Measurements from ENCODE around the gene ZFAND2B.

ZFAND2B gene

DNA sequence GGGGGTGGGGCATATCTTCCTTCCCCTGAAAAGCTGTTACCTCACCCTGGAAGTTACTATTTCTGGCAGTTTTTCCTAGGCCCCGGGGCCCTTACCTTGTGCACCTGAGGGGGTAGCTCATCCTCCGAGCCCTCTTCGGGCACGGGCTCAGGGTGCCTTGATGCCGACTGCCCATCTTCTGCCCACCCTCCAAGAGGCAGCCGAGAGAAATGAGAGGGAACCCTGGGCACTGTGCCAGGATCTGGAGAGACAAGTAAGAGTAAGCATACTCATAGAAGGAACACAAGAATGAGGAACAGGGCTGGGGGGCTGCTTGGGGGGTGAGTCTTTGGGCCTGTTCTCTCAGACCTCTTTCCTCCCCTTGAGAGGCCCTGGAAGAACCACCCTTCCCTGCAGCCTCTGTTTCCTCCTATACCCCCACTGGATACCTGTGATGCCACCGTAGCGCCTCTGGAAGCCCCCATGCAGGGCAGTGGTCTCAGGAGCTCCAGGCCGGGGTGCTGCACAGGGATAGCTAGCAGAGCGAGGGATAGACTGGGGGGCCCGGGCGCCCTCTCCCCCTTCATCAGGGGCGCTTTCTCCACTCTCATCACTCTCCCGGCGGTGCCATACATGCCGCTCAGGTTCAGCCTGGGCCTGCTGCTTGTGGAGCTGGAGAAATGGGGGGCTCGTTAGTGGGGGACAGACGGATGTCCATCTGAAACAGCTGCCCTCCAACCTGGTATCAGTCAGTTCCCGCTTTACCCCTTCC is 14.2 kb downstream of the ZFAND2B start:
- no peak for DNase-seq (ENCODE audit: low spot score)

DNA sequence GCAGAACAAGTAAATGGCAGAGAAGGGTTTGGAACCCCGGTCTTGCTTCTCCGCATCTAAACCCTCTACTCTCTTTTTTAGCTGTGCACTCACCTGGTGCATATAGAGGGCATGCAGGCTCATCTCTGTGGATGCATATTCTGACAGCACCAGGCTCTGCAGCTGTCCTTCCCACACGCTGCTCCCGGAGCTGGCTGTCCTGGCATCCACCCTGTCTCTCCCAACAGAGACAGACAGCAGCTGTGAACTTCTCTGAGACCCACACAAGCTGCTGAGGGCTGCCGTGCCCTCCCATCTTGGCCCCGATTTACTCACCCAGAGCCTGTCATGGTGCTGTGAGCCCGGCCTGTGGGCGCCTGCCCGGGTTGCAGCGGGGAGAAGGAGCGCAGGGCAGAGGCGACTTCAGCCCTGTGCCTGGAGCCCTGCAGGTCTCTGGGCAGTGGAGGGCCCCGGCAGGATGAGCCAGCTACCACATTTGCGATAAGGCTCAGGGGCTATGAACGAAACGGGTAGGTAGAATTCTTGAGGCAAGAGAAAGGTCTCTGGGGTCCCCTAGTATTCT is 15.5 kb downstream of the ZFAND2B start:
- DNase-seq (ENCODE audit: low spot score): no peak

DNA sequence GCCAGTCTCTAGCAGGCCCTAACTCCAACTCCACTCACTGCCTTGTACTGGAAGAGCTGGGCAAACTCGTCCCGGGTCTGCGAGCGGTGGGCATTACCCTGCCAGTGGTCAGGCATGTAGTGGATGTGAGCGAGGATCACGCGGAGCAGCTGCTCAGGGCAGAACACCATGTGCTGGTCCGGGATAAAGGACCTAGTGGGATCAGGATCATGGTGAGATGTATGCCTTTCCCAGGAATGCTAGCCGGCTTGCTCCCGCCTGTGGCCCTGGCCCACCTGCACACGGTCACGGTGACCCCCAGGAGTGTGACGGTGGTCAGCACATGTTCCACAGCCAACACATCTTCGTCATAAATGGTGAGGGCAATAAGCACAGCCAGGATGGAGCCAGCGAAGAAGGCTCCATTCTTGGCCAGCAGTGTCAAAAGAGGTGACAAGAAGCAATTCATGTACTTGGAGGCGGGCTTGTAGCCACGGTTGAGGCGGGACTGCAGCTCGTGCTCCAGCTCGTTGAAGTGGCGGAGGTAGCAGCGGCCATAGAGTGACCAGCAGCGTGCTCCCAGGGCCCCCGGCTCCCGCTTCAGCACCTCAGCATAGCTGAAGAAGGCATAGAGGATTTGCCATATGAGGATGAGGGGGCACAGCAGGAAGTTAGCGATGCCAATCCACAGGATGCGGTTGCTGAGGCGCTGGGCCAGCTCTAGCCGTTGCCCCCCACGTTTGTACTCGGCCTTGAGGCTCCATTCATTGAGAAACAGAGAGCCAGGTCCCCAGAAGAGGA is 17.4 kb downstream of the ZFAND2B start:
- DNase-seq (ENCODE audit: low spot score): no peak

DNA sequence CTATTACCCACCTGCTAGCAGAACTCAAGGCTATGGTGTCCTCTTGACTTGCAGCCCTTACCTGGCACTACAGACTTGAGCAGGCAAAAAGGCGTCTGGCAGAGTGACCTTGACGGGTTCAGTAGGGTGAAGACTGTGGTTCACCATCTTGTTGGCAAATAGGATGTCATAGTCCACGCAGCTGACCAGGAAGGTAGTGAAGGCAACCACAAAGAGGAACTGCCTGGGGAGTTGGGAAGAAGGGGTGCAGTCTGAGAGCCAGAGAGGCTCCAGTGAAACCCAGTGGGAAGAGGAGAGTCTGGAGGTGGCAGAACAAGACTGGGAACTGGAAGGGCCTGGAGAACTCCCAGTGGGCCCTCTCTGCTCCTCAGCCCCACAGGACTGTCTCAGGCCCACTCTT is 18.8 kb downstream of the ZFAND2B start:
- no peak for DNase-seq (ENCODE audit: low spot score)

DNA sequence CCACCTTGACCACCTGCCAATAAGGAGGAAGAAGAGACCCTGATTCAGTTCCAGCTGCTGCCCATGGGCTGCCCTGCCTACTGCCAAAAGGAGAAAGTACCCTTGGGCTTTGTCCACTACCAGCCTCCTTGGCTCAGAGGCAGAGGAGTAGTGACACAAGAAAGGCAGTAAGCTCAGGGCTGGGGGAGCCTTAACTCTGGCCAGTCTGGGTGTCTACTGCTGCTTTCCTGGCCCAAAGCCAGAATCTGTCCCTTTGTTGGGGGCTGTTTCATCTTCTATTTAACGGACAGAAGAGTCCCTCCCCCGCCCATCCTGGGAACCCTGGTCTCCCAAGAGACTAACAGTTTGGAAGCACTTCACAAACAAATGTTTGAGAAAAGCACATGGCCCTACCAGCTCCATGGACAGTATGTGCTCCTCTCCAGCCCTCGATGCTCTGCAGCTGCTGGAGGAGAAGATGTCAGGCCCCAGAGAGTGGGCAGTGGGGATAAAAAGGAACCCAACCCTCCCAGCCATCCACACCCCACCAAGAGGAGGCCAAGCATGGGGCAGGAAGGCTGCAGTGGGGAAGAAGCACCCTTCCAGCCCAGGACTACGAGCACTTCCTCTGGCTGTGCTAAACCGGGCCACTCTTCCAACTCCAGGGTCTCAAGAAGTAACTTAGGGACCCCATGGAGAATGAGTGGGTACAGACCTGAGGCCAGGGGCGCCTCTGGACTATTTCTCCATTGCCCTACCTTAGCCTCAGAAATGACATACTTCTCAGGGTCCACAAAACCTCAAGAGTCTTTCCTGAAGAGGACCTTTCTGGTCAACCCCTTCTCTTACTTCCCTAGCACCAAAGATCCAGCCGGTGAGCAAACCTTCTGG is 21.7 kb downstream of the ZFAND2B start:
- DNase-seq (ENCODE audit: low spot score): peak; percentile 26

DNA sequence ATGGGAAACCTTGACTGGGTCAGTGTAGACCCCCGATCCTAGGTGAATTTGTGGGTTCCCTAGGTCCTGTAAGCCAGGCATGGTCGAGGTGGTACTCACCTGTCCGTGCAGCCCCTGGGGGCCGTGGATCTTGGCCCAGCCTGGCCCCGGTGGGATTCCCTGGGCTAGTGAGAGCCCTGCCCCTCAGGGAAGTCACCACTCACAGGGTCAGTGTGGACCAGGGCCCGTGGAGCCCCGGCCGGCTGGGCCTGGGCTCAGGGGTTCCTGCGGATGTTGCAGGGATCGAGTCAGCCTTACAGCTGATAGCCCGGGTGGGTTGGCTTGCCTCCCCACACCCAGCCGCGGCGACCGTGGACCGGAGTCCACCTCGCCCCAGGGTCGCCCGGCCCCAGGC is 22.3 kb downstream of the ZFAND2B start:
- DNase-seq (ENCODE audit: low spot score): no peak

DNA sequence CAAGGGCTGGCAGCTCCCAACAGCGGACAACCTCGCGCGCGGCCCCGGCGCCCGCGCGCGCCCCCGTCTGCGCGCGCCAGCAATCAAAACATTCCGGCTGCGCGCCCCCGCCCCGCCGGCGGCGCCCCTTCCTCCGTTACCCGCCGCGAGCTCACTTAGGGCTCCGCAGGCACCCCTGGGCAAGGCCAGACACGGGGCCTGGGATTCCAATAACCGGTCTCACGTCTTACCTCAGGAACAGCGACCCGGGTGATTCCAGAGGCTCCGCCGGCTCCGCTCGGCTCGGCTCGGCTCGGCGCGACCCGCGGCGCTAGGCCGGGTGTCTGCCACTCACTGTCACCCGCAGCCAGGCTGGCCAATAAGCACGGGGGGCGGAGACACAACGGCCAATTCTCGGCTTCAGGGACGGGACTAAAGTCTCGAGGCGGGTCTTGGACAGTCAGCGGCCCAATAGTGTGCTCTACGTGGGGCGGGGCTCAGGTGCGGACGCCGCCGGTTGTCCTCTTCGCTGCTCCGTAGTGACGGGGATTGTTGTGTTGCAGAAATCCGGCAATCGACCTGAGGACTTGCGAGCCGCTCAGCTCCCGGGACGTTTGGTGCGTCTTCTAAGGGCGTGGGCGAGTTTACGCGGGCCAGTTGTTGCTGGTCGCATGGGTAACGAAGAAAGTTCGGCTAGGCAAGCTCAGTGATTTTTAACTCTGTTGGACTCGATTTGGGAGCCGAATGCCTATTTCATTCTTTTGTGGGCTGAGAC is 22.9 kb downstream of the ZFAND2B start, which contains the start of the genes ANKZF1 and ATG9A:
Gene ANKZF1 (plus strand): TSS at position 502 of the 754 bp plus-strand sequence. CDS start 452 bp downstream, outside the sequence.
Gene ATG9A (minus strand): TSS at position 332 of the 754 bp plus-strand sequence. CDS start 1,612 bp downstream, outside the sequence.
- DNase-seq (ENCODE audit: low spot score): peak; percentile 99

DNA sequence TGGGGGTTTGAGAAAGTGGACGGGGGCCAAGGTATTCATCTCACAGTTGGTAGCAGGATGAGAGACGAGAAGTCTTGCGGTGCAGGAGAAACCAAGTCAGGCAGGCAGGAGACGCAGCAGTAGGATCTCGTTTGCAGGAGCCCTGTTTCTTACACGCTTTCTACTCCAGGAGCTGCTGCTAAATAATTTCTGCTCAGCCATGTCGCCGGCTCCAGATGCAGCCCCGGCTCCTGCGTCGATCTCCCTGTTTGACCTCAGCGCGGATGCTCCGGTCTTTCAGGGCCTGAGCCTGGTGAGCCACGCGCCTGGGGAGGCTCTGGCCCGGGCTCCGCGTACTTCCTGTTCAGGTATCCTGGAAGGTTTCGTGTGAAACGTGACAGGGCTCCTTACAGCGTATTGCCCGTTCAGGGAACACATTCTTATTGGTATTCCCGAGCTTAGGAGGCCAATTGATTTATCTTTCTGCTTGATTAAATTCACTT is 23.5 kb downstream of the ZFAND2B start:
- peak; percentile 70 for DNase-seq (ENCODE audit: low spot score)

DNA sequence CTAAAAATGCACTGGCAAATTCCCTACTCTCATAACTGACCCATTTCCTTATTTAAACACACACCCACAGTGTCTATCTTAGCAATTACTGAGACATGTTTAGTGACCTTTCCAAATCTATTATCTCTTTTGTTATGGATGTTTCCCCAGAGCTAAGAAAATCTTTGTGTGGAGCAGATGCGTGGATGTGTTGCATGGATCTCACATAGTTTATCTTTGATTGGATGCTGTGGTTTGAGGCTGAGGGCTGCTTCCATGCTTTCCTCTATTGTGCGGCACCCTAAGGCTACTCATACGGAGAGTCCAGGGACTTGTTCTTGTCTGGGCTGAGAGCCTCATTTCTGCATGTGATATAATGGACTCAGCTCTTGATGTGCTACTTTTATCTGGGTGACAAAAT is 27.7 kb downstream of the ZFAND2B start:
- no peak for DNase-seq (ENCODE audit: low spot score)

DNA sequence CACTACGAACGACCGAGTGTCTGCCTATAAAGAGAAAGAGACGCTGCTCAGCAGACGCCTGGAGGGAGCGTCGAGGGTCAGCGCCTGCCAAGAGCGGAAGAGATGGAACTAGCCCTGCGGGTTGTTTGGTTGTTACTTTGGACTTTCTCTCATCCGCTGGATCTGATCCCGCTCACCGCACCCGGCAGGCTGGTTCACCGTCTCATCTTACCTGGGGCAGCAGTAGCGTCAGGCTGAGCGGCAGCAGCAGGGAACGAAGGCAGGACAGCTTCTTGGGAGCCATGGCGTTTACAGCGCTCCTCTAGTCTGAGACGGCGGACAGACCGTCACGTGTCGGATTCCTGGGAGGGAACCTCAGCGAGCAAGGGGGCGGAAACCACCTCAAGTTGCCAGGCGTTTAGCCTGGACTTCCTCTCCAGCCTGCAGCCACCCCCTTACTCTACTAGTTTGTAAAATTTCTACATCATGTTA is 36.7 kb downstream of the ZFAND2B start:
- no peak for DNase-seq (ENCODE audit: low spot score)

DNA sequence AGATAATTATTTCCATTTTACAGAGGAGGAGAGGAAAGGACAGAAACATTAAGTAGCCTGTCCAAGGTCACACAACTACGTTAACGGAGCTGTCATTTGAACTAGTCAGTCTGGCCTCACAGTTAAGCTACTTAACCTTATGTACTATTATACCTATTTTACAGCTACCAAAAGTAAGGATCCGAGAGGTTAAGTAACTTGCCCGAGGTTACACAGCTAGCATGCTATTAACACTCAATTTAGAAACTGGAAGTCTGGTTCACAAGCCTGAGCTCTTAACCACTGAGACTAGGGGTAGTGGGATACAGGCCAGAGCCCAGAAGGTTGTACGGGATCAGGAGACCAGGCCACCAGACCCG is 38.2 kb downstream of the ZFAND2B start:
- peak; percentile 33 for DNase-seq (ENCODE audit: low spot score)

DNA sequence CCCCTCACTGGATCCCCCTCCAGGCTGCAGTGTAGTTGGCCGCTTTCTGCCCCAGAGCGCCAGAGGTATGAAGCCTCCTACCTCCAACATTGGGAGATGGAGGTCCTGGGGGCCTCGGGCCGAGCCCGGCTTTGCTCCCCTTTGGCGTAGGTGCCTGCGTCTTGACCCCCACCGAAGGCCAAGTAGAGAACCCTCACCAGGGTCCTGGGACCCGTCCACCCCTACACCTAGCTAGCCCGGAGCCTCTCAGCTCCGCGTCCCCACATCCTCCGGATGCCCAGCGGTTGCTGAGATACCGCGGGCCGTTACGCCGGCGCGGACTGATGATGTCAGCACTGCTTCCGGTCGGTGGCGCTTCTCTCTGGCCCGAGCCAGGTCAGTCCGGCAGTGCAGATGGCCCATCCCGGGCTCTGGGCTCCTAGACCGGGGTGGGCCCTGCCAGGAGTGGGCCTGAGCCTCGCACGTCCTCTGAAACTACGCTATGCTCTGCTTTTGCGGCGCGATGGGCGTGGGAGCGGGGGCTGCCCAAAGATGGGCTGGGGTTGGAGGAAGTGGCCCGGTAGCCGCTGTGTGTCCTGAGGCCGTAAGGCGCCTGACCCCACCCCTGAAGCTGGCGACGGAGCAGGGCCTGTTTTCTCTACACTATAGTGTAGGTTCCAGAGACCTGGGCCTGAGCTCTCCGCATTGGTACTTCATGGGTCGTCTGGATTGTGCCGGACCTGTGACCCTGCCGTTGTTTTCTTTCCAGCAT is 38.7 kb downstream of the ZFAND2B start, which contains the start of the genes GLB1L and STK16:
Gene GLB1L (minus strand): TSS at position 297 of the 751 bp plus-strand sequence. CDS start 1,871 bp downstream, outside the sequence.
Gene STK16 (plus strand): TSS at position 332 of the 751 bp plus-strand sequence. CDS start 521 bp downstream, outside the sequence.
- DNase-seq (ENCODE audit: low spot score): peak; percentile 93

DNA sequence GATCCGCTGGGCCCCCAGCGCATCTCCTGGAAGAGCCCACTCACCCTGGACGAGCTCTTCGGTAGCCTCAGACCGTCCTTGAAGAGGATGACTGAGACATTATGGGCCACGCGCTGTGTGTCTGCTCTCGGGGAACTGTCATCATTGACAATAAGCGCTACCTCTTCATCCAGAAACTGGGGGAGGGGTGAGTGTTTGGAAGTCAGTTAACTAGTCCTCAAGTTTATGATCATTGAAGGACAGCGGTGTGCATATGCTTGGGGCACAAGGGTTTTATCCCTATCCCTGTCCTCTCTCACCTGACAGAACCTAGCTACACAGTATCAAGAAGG is 39.3 kb downstream of the ZFAND2B start:
- no peak for DNase-seq (ENCODE audit: low spot score)

DNA sequence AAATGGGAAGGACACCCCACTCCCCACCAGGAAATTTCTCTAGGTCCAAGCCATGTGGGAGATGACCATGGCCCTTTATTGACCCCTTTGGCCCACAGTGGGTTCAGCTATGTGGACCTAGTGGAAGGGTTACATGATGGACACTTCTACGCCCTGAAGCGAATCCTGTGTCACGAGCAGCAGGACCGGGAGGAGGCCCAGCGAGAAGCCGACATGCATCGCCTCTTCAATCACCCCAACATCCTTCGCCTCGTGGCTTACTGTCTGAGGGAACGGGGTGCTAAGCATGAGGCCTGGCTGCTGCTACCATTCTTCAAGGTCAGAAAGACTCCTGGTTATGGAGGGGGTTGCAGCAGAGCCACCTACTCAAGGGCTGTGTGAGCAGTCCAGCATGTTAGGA is 40.0 kb downstream of the ZFAND2B start:
- no peak for DNase-seq (ENCODE audit: low spot score)

DNA sequence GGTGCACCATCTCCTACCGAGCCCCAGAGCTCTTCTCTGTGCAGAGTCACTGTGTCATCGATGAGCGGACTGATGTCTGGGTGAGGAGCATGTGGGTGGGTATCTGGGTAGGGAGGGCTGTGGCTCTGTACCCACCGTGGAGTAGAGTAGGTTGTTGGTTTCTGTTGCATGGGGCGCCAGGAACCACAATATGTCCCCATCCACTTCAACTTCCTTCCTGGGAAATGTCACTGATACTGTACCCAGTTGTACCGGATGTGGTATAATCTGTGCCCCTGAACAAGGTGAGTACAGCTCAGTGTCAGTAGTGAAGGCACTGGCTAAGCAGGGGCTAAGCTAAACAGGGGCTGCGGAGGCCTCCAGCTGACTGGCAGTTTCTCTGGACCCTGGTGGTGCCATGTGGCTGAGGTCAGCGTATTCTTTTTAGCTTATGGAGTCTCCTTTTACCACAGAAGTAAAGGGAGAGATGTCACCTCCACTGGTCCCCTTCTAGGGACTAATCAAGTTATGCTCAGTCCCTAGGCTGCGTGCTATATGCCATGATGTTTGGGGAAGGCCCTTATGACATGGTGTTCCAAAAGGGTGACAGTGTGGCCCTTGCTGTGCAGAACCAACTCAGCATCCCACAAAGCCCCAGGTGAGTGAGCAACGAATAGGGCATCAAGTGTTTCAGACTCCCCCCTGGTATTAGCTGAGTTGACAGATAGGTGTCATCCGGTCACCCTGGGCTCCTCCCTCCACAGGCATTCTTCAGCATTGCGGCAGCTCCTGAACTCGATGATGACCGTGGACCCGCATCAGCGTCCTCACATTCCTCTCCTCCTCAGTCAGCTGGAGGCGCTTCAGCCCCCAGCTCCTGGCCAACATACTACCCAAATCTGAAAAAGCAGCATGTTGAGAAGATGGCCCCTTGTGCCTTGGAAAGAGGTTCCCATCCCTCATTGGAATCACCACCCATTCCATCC is 41.4 kb downstream of the ZFAND2B start:
- no peak for DNase-seq (ENCODE audit: low spot score)

DNA sequence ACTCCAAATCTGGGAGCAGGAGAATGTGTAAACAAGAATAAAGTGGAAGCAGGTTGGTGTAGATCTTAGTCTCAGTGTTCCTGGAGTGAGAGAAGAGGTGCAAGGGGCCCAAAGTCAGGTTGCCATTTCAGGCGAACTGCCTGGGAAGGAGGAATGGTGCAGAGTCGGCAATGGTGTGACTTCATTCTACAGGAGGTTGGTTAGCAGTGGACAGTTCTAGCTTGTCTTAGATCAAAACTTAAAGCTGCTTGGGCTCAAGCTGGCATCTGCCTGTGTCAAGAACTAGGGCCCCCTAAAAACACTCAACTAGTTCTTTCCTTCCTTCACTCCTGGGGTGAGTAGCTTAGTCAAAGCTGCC is 42.2 kb downstream of the ZFAND2B start:
- DNase-seq (ENCODE audit: low spot score): no peak

DNA sequence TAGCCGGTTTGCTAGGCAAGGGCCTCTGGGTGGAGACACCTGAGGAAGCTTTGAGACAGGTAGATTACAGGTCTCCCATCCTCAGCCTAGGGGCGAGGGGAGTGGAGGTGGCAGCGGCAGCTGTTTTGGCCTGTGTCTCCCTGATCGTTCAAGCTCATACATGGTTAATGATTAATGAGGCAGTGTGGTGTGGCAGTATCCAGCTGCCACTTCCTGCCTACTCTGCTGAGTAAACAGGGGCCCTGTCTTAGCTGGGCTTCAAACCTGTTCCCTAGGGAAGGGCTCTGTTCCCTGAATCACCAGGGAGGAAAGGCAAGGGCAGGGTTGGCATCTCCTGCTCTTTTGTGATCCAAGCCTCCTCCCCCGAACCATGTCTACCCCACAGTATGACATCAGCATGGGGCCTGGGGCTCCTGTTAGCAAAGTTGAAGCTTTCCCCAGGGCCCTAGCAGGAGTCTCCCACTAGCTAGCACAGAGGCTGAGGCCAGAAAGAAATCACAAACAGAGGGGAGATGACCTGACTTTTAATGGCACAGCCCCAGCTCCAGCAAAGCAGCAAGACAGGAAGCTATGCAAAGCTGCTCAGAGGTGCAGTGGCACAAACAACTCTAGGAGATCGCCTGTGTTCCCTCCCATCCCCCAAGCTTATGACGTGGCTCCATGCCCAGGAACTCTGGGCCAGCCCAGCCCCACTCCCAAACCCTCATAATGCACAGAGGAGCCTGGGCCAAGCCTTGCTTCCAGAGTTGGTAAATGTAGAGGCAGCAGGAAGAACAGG is 42.8 kb downstream of the ZFAND2B start:
- DNase-seq (ENCODE audit: low spot score): peak; percentile 71
